Measurements from ENCODE around the gene DOCK8.

DNA sequence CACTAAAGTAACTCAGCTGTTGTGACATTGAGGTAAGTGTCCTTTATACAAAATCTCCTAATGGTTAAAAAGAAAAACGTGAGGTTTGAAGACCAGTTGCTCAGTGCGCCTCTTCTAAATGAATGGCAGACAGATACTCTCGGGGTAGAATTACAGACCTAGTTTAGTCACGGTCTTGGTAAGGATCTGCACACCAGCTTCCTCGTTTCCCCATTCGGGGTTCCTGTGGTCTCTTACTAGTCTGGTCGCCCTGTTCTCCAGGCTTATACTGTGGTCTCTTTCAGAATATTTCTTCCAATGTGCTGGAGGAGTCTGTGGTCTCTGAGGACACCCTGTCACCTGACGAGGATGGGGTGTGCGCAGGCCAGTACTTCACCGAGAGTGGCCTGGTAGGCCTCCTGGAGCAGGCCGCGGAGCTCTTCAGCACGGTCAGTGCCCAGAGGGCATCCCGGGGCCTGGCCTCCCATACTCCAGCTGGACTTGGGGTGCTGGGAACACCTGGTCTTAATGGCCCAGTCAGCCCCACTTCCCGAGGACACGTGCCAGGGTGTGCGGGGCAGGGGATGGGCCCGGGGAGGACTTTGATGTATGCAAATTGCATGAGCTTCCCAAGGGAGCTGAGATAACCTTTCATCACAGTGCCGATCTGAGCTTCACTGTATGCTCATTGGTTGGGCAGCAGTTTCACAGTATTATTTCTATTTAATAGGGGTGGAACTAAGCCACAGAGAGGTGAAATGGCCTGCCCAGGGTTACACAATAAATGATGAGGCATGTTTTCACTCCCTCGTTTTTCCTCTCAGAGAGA lies 224.5 kb downstream of the DOCK8 start:
- TF ChIP-seq, protein P1, sequence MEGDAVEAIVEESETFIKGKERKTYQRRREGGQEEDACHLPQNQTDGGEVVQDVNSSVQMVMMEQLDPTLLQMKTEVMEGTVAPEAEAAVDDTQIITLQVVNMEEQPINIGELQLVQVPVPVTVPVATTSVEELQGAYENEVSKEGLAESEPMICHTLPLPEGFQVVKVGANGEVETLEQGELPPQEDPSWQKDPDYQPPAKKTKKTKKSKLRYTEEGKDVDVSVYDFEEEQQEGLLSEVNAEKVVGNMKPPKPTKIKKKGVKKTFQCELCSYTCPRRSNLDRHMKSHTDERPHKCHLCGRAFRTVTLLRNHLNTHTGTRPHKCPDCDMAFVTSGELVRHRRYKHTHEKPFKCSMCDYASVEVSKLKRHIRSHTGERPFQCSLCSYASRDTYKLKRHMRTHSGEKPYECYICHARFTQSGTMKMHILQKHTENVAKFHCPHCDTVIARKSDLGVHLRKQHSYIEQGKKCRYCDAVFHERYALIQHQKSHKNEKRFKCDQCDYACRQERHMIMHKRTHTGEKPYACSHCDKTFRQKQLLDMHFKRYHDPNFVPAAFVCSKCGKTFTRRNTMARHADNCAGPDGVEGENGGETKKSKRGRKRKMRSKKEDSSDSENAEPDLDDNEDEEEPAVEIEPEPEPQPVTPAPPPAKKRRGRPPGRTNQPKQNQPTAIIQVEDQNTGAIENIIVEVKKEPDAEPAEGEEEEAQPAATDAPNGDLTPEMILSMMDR (conservative IDR thresholded peaks at IDR 0.05) = no peak
- TF ChIP-seq ZFX (IDR thresholded peaks at IDR 0.05) = no peak

Data from C4-2B (cell line).